ENCODE data around the gene MDN1. TPM values are rescaled to one million over a fixed set of nuclear protein-coding genes. Genes with fewer than 3 reads are reported as not detected.

Gene MDN1
- total and polyA plus RNA-seq, 2 of the 4 experiments (the other 2 are of a cell fraction), result 7.7 to 26.7 TPM

DNA sequence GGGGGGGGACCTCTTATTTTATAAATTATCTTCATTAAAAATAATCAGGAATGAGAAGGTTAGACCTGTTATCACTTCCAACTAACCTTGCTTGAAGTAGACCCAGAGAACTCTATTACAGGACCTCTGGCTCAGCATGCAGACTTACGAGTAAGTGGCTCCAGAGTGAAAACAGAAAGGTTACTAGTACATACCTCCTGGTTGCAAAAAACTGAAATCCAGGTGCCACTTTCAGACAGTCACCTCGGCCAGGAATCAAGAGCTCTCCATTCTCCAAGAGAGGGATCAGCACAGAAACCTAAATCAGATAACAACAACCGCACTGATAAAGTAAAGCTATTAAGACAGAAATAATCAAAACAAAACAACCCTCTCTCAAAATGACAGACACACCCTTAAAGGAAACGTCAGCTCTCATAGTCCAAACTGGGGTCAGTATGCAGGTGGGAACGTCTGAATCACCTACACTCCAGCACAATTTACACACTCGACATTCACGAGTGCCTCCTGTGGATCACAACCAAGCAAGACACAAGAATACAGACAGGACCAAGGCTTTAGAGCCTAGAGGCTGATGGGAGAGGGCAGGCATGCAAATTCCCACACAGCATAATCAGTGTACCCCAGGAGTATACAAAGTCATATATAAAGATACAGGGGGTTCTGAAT is 31.8 kb downstream of the MDN1 start:
- in situ Hi-C loops (cut with MboI; ENCODE audit: low sequenced_read_pairs), result no loop called here

More for the DNA sequence above, 31.8 kb downstream of the MDN1 start:
- no peak overlapping the region for H3K4me2 ChIP-seq (ENCODE audit: low read depth, low read length)
- H4K8ac ChIP-seq (ENCODE audit: low read depth in 2 of 2, low read length in 2 of 2), result no peak overlapping the region
- no peak for ATAC-seq (ENCODE audit: low read depth)
- no peak overlapping the region for H3K9ac ChIP-seq (ENCODE audit: low read depth, low read length)
- no peaks in the 10 kb centered on the region for H3K79me1 ChIP-seq (ENCODE audit: low read depth in 1 of 2, low read length in 2 of 2)
- H2AK5ac ChIP-seq (ENCODE audit: low read depth, low read length), result no peak overlapping the region
- H3K23ac ChIP-seq (ENCODE audit: low read depth, low read length), result no peak overlapping the region
- H3K14ac ChIP-seq (replicated peaks; ENCODE audit: low read depth, low read length), result no peak overlapping the region
- dilution Hi-C loops (cut with HindIII; ENCODE audit: low sequenced_read_pairs, unreplicated experiment), result no loop called here
- H3K27ac ChIP-seq (ENCODE audit: insufficient read depth, low read length), result no peak overlapping the region
- no peak overlapping the region for H3K4ac ChIP-seq (ENCODE audit: low read depth, low read length)
- no peaks in the 10 kb centered on the region for H3K9me1 ChIP-seq (ENCODE audit: insufficient read depth, low read length)
- H4K91ac ChIP-seq (ENCODE audit: insufficient read depth, low read depth, low read length), result no peak overlapping the region
- no peak overlapping the region for H2BK20ac ChIP-seq (ENCODE audit: low read depth, low read length)
- no peak overlapping the region for H2AFZ ChIP-seq (replicated peaks; ENCODE audit: low read length, poor library complexity)
- POLR2A ChIA-PET (ENCODE audit: unreplicated experiment), result no interaction called here
- H3K4me3 ChIP-seq (ENCODE audit: insufficient read depth, low read depth, low read length), result no peak overlapping the region
- H3K9me3 ChIP-seq (ENCODE audit: control insufficient read depth, insufficient read depth, low read length), result no peaks in the 10 kb centered on the region
- H2BK15ac ChIP-seq (ENCODE audit: low read depth, low read length), result no peak overlapping the region
- no peaks in the 10 kb centered on the region for H3K4me1 ChIP-seq (ENCODE audit: control insufficient read depth, insufficient read depth, low read length)
- H2BK5ac ChIP-seq (ENCODE audit: low read depth, low read length, poor library complexity, severe bottlenecking), result no peak overlapping the region
- H3K56ac ChIP-seq (ENCODE audit: extremely low read depth, insufficient read depth, low read length), result no peak overlapping the region
- no peaks in the 10 kb centered on the region for H4K20me1 ChIP-seq (ENCODE audit: insufficient read depth, low read length)
- H3K18ac ChIP-seq (ENCODE audit: low read depth, low read length), result no peak overlapping the region
- DNase-seq, result no peak
- H3K36me3 ChIP-seq (ENCODE audit: control insufficient read depth, insufficient read depth, low read length), result peaks cover 16% of the 10 kb centered on the region
- H2BK120ac ChIP-seq (ENCODE audit: low read depth, low read length), result no peak overlapping the region
- TF ChIP-seq SMC3 (IDR thresholded peaks at IDR 0.05; ENCODE audit: low read depth, low read length) (no peak), CTCF (conservative IDR thresholded peaks at IDR 0.05; ENCODE audit: low read depth, low read length) (no peak), NFE2L2 (IDR thresholded peaks at IDR 0.05; ENCODE audit: low read depth, low read length) (no peak), POLR2A (IDR thresholded peaks at IDR 0.05; ENCODE audit: low read depth, low read length) (no peak), MAZ (IDR thresholded peaks at IDR 0.05; ENCODE audit: borderline replicate concordance, low read depth, low read length) (no peak), RAD21 (IDR thresholded peaks at IDR 0.05; ENCODE audit: low read length) (no peak), RFX5 (IDR thresholded peaks at IDR 0.05; ENCODE audit: low read depth, low read length) (no peak), RCOR1 (IDR thresholded peaks at IDR 0.05; ENCODE audit: insufficient replicate concordance, low read length) (no peak), CEBPB (IDR thresholded peaks at IDR 0.05; ENCODE audit: low read depth, low read length) (no peak), FOS (IDR thresholded peaks at IDR 0.05; ENCODE audit: low read depth, low read length) (no peak), CHD1 (IDR thresholded peaks at IDR 0.05; ENCODE audit: low read depth, low read length) (no peak), MXI1 (IDR thresholded peaks at IDR 0.05; ENCODE audit: borderline replicate concordance, low read depth, low read length) (no peak), BHLHE40 (IDR thresholded peaks at IDR 0.05; ENCODE audit: low read depth, low read length) (no peak)
- TF ChIP-seq, protein P1, sequence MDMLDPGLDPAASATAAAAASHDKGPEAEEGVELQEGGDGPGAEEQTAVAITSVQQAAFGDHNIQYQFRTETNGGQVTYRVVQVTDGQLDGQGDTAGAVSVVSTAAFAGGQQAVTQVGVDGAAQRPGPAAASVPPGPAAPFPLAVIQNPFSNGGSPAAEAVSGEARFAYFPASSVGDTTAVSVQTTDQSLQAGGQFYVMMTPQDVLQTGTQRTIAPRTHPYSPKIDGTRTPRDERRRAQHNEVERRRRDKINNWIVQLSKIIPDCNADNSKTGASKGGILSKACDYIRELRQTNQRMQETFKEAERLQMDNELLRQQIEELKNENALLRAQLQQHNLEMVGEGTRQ (IDR thresholded peaks at IDR 0.05; ENCODE audit: low read depth, low read length), result no peak
- TF ChIP-seq, protein P2, sequence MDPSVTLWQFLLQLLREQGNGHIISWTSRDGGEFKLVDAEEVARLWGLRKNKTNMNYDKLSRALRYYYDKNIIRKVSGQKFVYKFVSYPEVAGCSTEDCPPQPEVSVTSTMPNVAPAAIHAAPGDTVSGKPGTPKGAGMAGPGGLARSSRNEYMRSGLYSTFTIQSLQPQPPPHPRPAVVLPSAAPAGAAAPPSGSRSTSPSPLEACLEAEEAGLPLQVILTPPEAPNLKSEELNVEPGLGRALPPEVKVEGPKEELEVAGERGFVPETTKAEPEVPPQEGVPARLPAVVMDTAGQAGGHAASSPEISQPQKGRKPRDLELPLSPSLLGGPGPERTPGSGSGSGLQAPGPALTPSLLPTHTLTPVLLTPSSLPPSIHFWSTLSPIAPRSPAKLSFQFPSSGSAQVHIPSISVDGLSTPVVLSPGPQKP (IDR thresholded peaks at IDR 0.05; ENCODE audit: borderline replicate concordance, low read depth, low read length), result no peak
- CTCF ChIA-PET, result interaction anchor here (0.6 kb wide), 1 partner anchor 704 kb away, joined by 3 read pairs; no protein-coding TSS in a partner anchor
- intact Hi-C loops (cut with micrococcal nuclease), result no loop called here
- BruUV-seq (replicated peaks), result no TSS peak
- no peaks in the 10 kb centered on the region for H3K27me3 ChIP-seq (ENCODE audit: control insufficient read depth, insufficient read depth, low read length)
- 86% methylated on average over 1 of the region's 7 CpGs; no CpG with 5 or more reads in 1 of the 2 experiments for WGBS, 2 experiments (ENCODE audit: extremely low coverage in 2 of 2, insufficient read length in 1 of 2)
- no peak overlapping the region for H4K5ac ChIP-seq (ENCODE audit: low read depth, low read length)
- no peak overlapping the region for H2AK9ac ChIP-seq (replicated peaks; ENCODE audit: low read depth, low read length, poor library complexity)
